Neural cell (in vitro differentiated cells): ENCODE measurements around the gene GPR3.

Experiments used
- EP300 ChIP-seq: fragments of 450-650 bp; conservative IDR thresholded peaks from 2 replicates; pipeline ENCODE4 v1.6.1; 2014; ENCODE audit warnings: antibody characterized with exemption, mild to moderate bottlenecking, moderate library complexity; ENCODE audit not compliant: poor library complexity, severe bottlenecking
- EZH2 ChIP-seq: fragments of 200-600, 300-800 bp; shearing (Covaris generic), sonication (generic); IDR thresholded peaks from 2 replicates; pipeline ENCODE4 v1.6.1; 2014; ENCODE audit warnings: antibody characterized with exemption, low read length, borderline replicate concordance, mild to moderate bottlenecking; ENCODE audit not compliant: insufficient read depth, poor library complexity, severe bottlenecking
- MXI1 ChIP-seq: fragments of 450-650 bp; conservative IDR thresholded peaks from 2 replicates; pipeline ENCODE4 v1.6.1; 2014; ENCODE audit warnings: antibody characterized with exemption, mild to moderate bottlenecking; ENCODE audit not compliant: poor library complexity, severe bottlenecking
- POLR2AphosphoS5 ChIP-seq: IDR thresholded peaks from 2 replicates; pipeline ENCODE4 v1.6.1; 2012
- TAF1 ChIP-seq: IDR thresholded peaks from 2 replicates; pipeline ENCODE4 v1.6.1; 2012; ENCODE audit warnings: low read depth
- TF ChIP-seq, protein P1 (sequence below): fragments of 450-650 bp; IDR thresholded peaks from 2 replicates; pipeline ENCODE4 v1.5.1; 2014; ENCODE audit warnings: antibody characterized with exemption, mild to moderate bottlenecking, moderate library complexity; ENCODE audit not compliant: poor library complexity, severe bottlenecking

DNA sequence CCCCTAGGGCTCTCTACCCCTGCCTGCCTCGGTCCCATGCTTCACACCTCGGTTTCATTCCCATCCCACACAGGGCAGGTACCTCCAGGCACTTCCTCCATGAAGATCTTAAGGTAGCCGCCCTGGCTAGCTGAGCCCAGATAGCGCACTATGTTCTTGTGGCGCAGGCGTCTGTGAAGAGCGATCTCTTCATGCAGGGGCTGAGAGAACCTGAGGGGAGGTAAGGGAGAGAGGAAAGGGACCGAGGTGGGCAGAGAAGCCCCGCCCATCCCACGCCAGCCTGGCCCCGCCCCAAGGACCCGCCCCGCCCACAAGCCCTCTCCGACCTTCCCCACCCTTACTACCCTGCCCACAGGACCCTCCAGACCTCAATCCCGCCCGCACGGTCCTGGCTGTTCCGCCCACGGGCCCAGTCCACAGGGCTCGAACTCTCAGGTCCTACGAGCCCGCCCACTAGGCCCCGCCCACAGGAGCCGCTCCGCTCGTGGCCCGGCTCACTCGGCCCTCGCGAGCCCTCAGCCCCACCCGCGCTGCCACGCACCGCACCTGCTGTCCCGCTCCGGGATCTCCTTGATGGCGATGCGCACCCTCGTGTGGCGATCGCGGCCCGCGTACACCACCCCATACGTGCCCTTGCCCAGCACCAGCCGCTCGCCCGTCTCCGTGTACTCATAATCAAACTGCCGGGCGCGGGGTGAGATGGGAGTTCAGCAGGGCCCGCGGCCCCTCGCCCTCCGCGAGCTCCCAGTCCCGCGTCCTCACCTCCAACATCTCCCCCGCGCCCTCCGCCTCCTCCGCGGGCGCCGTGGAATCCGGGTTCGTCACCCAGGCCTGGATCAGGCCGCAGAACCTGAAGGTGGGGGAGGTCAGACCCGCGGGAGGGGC is 32.0 kb upstream of the GPR3 start:
- TF ChIP-seq, protein P1, sequence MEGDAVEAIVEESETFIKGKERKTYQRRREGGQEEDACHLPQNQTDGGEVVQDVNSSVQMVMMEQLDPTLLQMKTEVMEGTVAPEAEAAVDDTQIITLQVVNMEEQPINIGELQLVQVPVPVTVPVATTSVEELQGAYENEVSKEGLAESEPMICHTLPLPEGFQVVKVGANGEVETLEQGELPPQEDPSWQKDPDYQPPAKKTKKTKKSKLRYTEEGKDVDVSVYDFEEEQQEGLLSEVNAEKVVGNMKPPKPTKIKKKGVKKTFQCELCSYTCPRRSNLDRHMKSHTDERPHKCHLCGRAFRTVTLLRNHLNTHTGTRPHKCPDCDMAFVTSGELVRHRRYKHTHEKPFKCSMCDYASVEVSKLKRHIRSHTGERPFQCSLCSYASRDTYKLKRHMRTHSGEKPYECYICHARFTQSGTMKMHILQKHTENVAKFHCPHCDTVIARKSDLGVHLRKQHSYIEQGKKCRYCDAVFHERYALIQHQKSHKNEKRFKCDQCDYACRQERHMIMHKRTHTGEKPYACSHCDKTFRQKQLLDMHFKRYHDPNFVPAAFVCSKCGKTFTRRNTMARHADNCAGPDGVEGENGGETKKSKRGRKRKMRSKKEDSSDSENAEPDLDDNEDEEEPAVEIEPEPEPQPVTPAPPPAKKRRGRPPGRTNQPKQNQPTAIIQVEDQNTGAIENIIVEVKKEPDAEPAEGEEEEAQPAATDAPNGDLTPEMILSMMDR: no peak
- TF ChIP-seq EP300 (no peak), EZH2 (no peak), POLR2AphosphoS5 (no peak), TAF1 (no peak), MXI1 (no peak)
